Measurements from ENCODE around the gene RPL7A.
"Not testable (repeated sequence)": the region's sequence is repeated elsewhere in the genome, so short reads cannot be mapped to it uniquely, and the experiment has no call there.

The RPL7A gene

DNA sequence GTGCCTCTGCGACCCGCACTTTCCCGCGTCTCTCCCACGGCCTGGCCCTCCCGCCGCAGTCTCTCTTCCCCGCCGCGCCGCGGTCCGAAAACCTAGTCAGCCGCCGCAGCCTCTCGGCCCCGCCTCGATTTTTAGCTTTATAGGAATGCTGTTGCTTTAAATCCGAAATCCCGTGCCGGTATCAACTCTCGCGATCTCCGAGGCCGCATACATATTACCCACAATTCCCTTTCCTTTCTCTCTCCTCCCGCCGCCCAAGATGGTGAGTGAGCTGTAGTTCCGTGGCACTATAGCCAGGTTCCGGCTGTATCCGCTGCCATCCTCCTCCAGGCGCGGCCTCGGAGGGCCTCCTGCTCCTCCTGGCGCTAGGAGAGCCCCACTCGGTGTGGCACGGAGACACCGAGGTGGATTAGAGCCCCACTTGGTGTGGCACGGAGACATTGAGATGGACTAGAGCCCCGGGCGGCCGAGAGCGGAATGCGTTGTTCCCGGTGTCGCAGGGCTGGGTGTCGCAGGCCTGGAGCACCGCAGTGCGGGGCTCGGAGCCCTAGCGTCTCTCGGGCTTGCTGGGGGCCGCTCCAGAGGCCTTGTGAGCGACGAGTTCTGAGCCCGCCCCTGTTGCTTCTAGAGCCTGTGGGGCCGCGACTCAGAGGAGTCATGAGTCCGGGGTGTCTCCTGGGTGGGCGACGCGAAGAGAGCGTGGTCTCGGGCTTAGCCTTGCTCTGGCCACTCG lies at the start of gene RPL7A, which contains the start of gene MED22:
RPL7A (plus strand) TSS at position 234 of the 733 bp plus-strand sequence; CDS start at position 260, 26 bp downstream.
MED22 (minus strand) TSS at position 147 of the 733 bp plus-strand sequence. CDS start 1,469 bp downstream, outside the sequence.
- peak; percentile 88 to 94 for DNase-seq (ENCODE audit: low read depth in 2 of 2)

DNA sequence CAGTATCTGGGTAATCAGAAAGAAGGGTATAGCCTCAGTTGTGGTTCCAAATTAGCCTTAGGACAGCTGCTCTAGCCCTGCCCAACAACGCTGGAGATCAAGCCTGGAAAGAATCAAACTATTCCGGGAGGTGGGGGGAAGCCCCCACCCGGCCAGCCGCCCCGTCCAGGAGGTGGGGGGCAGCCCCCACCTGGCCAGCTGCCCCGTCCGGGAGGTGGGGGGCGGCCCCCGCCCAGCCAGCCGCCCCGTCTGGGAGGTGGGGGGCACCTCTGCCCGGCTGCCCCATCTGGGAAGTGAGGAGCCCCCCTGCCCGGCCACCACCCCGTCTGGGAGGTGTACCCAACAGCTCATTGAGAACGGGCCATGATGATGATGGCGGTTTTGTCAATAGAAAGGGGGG lies 48.0 kb upstream of the RPL7A start:
- DNase-seq (ENCODE audit: low read depth in 2 of 2): not testable (repeated sequence)

- no peak for DNase-seq (ENCODE audit: low read depth in 2 of 2)
These were observed 46.5 kb upstream of the RPL7A start for GRCh38 chr9:133301253-133302230.

GRCh38 chr9:133303266-133304157 lies 44.5 kb upstream of the RPL7A start:
- no peak for DNase-seq (ENCODE audit: low read depth in 2 of 2)

GRCh38 chr9:133304158-133304470 lies 43.9 kb upstream of the RPL7A start:
- no peak for DNase-seq (ENCODE audit: low read depth in 2 of 2)

GRCh38 chr9:133304477-133305377 lies 43.3 kb upstream of the RPL7A start:
- no peak for DNase-seq (ENCODE audit: low read depth in 2 of 2)

GRCh38 chr9:133305731-133306130 lies 42.3 kb upstream of the RPL7A start:
- DNase-seq (ENCODE audit: low read depth in 2 of 2): no peak

- no peak for DNase-seq (ENCODE audit: low read depth in 2 of 2)
These were observed 41.5 kb upstream of the RPL7A start for GRCh38 chr9:133306242-133307204.

GRCh38 chr9:133307301-133307700 lies 40.7 kb upstream of the RPL7A start:
- no peak for DNase-seq (ENCODE audit: low read depth in 2 of 2)

GRCh38 chr9:133309608-133310007 lies 38.4 kb upstream of the RPL7A start:
- DNase-seq (ENCODE audit: low read depth in 2 of 2): no peak

DNA sequence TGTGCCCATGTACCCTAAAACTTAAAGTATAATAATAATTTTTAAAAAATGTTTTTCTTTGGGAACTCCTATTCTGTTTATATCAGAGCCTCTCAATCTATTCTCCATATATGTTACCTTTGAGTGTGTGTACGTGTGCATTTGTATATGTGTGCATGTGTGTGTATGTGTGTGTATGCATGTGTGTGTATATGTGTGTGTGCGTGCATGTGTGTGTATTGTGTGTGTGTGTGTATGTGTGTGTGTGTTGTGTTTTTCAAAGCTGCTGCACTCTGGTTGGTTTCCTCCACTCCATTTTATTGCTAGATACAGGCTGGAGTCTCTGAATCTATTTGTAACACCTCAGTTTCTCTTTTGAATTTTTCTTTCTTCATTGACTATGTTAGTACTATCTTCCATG lies 32.0 kb upstream of the RPL7A start:
- DNase-seq (ENCODE audit: low read depth in 2 of 2): no peak

DNA sequence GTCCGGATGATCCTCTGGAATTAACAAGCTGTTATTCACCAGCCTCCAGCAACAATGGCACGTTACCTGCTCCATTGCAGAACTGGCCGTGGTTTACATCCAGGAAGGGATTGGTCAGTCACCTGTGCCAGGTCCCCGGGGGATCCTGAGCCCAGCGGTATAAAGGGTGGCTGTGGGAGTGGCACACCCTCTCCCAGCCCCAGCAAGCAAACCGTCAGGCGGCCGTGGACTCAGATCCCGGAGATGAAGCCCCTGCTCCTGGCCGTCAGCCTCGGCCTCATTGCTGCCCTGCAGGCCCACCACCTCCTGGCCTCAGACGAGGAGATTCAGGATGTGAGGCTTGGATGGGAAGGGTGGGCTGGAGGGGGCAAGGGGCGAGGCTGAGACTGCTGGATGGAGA lies 30.5 kb upstream of the RPL7A start:
- DNase-seq (ENCODE audit: low read depth in 2 of 2): not testable (repeated sequence)

- no peak for DNase-seq (ENCODE audit: low read depth in 2 of 2)
These were observed 27.6 kb upstream of the RPL7A start for GRCh38 chr9:133320421-133320881.

DNA sequence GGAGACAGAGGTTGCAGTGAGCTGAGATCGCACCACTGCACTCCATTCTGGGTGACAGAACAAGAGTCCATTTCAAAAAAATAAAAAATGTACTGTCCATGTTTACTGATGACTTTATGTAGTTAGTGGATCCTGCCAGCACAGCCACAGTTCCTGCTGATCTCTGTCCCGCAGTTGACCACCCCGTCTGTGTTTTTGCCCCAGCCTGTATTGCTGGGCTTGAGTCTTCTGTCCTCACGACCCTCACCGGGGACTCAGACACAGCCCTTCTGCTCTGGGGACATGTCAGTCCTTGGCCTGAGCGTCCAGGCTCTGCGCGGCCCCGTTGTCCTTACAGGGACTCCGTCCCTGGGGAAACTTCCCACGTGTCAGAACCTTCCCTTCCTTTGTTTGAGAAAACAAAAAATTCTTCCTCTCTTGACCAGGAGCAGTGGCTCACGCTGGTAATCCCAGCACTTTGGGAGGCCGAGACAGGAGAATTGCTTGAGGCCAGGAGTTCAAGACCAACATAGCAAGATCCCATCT lies 26.5 kb upstream of the RPL7A start:
- DNase-seq (ENCODE audit: low read depth in 2 of 2): no peak

DNA sequence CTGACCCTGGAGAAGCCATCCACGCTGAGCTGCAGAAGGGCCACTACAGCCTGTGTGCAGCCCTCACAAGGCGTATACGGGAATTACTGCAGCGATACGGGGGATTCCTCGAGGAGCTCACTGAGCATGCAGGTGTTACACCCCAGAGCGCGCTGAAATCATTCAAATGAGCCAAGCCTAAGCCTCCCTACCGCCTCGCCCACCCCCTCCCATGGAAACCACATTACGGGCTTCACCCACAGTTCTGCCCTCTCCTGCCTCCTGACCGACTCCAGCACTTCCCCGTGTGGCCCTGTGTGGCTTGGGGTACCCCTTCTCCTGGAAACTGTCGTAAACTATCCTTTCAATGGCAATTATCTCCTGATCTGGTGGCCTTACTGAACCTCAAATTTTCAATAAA lies 25.3 kb upstream of the RPL7A start:
- no peak for DNase-seq (ENCODE audit: low read depth in 2 of 2)

DNA sequence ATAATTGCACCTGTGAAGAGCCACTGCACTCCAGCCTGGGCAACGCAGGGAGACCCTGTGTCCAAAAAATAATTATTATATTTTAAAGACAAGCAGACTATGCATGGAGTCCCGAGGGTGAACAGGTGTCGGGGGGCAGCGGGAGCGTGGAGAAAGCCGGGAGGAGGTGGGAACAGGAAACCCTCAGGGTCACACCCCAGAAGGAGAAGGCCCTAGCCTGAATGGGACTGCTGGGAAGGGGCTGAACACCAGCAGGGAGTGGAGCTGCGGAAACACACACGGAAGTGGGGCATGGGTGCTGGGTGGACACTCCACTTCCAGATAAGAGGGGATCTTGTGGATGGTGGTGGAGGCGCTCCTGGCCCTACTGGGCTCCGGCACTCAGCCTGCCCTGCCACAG lies 24.8 kb upstream of the RPL7A start:
- no peak for DNase-seq (ENCODE audit: low read depth in 2 of 2)

- DNase-seq (ENCODE audit: low read depth in 2 of 2): no peak
These were observed 23.9 kb upstream of the RPL7A start for GRCh38 chr9:133323991-133324703.

DNA sequence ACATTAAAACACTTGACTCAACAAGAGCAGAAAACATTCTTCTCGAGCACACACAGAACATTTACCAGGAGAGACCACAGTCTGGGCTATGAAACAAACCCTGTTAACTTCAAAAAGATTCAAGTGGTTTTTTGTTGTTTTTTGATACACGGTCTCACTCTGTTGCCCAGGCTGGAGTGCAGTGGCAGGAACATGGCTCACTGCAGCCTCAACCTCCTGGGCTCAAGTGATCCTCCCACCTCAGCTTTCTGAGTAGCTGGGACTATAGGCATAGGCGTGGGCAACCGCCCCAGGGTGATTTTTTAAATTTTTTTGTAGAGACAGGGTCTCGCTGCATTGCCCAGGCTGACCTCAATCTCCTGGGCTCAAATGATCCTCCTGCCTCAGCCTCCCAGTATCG lies 21.0 kb upstream of the RPL7A start:
- not testable (repeated sequence) for DNase-seq (ENCODE audit: low read depth in 2 of 2)

Data from activated CD4-positive, alpha-beta T cell treated with anti-CD3 and anti-CD28 coated beads for 24 hours (primary cell).